DMS53 treated with DMSO at 0.1 percent for 48 hours (cell line): Measurements from ENCODE around the gene PRPSAP2.
"Not testable (repeated sequence)": the region's sequence is repeated elsewhere in the genome, so short reads cannot be mapped to it uniquely, and the experiment has no call there.

ENCODE experiments used
- DNase-seq: peaks from one replicate; lab custom pipeline; 2025; ENCODE audit not compliant: unreplicated experiment; lab: John Stamatoyannopoulos, UW

PRPSAP2 gene

GRCh38 chr17:18937981-18938691, 80.2 kb downstream of the PRPSAP2 start:
- no peak for DNase-seq

- no peak for DNase-seq
Measured at GRCh38 chr17:18938692-18939023, 80.7 kb downstream of the PRPSAP2 start.

- DNase-seq: no peak
Measured at GRCh38 chr17:18944646-18945045, 86.7 kb downstream of the PRPSAP2 start.

- no peak for DNase-seq
Measured at GRCh38 chr17:18946536-18946935, 88.6 kb downstream of the PRPSAP2 start.

- DNase-seq: no peak
Measured at GRCh38 chr17:18947866-18948265, 89.9 kb downstream of the PRPSAP2 start.

- DNase-seq: no peak
Measured at GRCh38 chr17:18948476-18949006, 90.6 kb downstream of the PRPSAP2 start.

GRCh38 chr17:18949566-18949965, 91.6 kb downstream of the PRPSAP2 start:
- no peak for DNase-seq

- no peak for DNase-seq
Measured at GRCh38 chr17:18950346-18950745, 92.4 kb downstream of the PRPSAP2 start.

- DNase-seq: no peak
Measured at GRCh38 chr17:18950944-18951905, 93.3 kb downstream of the PRPSAP2 start.

- no peak for DNase-seq
Measured at GRCh38 chr17:18951941-18952842, 94.3 kb downstream of the PRPSAP2 start, which contains the start of gene SLC5A10. Gene SLC5A10, plus strand, starts transcription at chr17:18952165. Its CDS starts 41 bp downstream, at chr17:18952206.

- DNase-seq: no peak
Measured at GRCh38 chr17:18953231-18953728, 95.3 kb downstream of the PRPSAP2 start.

- DNase-seq: no peak
Measured at GRCh38 chr17:18954321-18954720, 96.4 kb downstream of the PRPSAP2 start.

- DNase-seq: no peak
Measured at GRCh38 chr17:18955009-18955408, 97.1 kb downstream of the PRPSAP2 start.

GRCh38 chr17:18956021-18956420, 98.1 kb downstream of the PRPSAP2 start:
- DNase-seq: not testable (repeated sequence)

- DNase-seq: no peak
Measured at GRCh38 chr17:18956581-18956980, 98.7 kb downstream of the PRPSAP2 start.

GRCh38 chr17:18957831-18958230, 99.9 kb downstream of the PRPSAP2 start:
- DNase-seq: no peak

GRCh38 chr17:18958611-18959010, 100.7 kb downstream of the PRPSAP2 start:
- no peak for DNase-seq

- no peak for DNase-seq
Measured at GRCh38 chr17:18959071-18959844, 101.3 kb downstream of the PRPSAP2 start.

GRCh38 chr17:18959845-18960240, 101.9 kb downstream of the PRPSAP2 start:
- DNase-seq: no peak

- DNase-seq: no peak
Measured at GRCh38 chr17:18960241-18960665, 102.3 kb downstream of the PRPSAP2 start.
